ENCODE measurements around the gene GOLGA6C.

- TF ChIP-seq EZH2 (IDR thresholded peaks at IDR 0.05), result no peak
- no peak for TF ChIP-seq CTCF (IDR thresholded peaks at IDR 0.05 in 2 of 3, conservative IDR thresholded peaks at IDR 0.05 in 1 of 3; ENCODE audit: borderline replicate concordance in 1 of 3, insufficient read depth in 1 of 3, low read depth in 2 of 3, low read length in 2 of 3)
- TF ChIP-seq POLR2A (IDR thresholded peaks at IDR 0.05; ENCODE audit: borderline replicate concordance, extremely low read depth, insufficient read depth, insufficient read length), result no peak
Observed at GRCh38 chr15:75225951-75226732, 32.0 kb upstream of the GOLGA6C start.
